ENCODE measurements around the gene CSPG4.

- TF ChIP-seq, protein P1, sequence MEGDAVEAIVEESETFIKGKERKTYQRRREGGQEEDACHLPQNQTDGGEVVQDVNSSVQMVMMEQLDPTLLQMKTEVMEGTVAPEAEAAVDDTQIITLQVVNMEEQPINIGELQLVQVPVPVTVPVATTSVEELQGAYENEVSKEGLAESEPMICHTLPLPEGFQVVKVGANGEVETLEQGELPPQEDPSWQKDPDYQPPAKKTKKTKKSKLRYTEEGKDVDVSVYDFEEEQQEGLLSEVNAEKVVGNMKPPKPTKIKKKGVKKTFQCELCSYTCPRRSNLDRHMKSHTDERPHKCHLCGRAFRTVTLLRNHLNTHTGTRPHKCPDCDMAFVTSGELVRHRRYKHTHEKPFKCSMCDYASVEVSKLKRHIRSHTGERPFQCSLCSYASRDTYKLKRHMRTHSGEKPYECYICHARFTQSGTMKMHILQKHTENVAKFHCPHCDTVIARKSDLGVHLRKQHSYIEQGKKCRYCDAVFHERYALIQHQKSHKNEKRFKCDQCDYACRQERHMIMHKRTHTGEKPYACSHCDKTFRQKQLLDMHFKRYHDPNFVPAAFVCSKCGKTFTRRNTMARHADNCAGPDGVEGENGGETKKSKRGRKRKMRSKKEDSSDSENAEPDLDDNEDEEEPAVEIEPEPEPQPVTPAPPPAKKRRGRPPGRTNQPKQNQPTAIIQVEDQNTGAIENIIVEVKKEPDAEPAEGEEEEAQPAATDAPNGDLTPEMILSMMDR (IDR thresholded peaks at IDR 0.05 in 8 of 11, conservative IDR thresholded peaks at IDR 0.05 in 3 of 11): no peak
- TF ChIP-seq POLR2A (IDR thresholded peaks at IDR 0.05): no peak
- TF ChIP-seq POLR2AphosphoS5 (IDR thresholded peaks at IDR 0.05): no peak
Observed at GRCh38 chr15:75696311-75696720, 16.3 kb downstream of the CSPG4 start.
